Thyroid gland (tissue), 4 donors: ENCODE data around the gene SLC13A3. TPM values are rescaled to one million over a fixed set of nuclear protein-coding genes. Genes with fewer than 3 reads are reported as not detected.

Source experiments
- DNase-seq, 2 donors: peaks; one replicate each; pipeline ENCODE4 v3.0.0-alpha.2; 2019
- H3K27ac ChIP-seq, 3 donors: fragments of 200-600 bp; sonication (generic); 1 replicate in 2 of 3; 2 replicates in 1 of 3; pipeline ENCODE4 v1.5.1; 2016 to 2019; ENCODE audit warnings: mild to moderate bottlenecking in 1 of 3, moderate library complexity in 1 of 3
- H3K27me3 ChIP-seq: fragments of 200-600 bp; sonication (generic); one replicate; pipeline ENCODE4 v1.5.1; 2019
- H3K36me3 ChIP-seq, 2 donors: fragments of 200-600 bp; sonication (generic); one replicate each; pipeline ENCODE4 v1.5.1; 2016 to 2019
- H3K4me1 ChIP-seq, 2 donors: fragments of 200-600 bp; sonication (generic); one replicate each; pipeline ENCODE4 v1.5.1; 2017 to 2019
- H3K4me3 ChIP-seq, 3 donors: fragments of 200-600 bp; sonication (generic); replicated peaks in 1 of 3; 1 replicate in 2 of 3; 2 replicates in 1 of 3; pipeline ENCODE4 v1.5.1; 2016; ENCODE audit warnings: mild to moderate bottlenecking in 1 of 3
- H3K9me3 ChIP-seq: fragments of 200-600 bp; sonication (generic); one replicate; pipeline ENCODE4 v1.5.1; 2017
- POLR2A ChIP-seq, 2 donors: fragments of 450-650 bp; IDR thresholded peaks; one replicate each; pipeline ENCODE4 v1.6.1; 2017; ENCODE audit warnings: antibody characterized with exemption in 2 of 2, mild to moderate bottlenecking in 2 of 2, moderate library complexity in 1 of 2
- WGBS, 2 donors: methylation state at CpG; one replicate each; pipeline ENCODE4 v1.1.5; 2017; 5-methylcytosine and 5-hydroxymethylcytosine counted together
- intact Hi-C: fragments of 100-400 bp; cut with DNase I; formaldehyde crosslinking; loops from one replicate; pipeline ENCODE4 v1.15.1; 2023
- total RNA-seq, 4 donors: library from RNA; depleted of rRNA; stranded (reverse); fragments of >200 nt; gene quantifications; one replicate each; pipeline ENCODE4 v1.2.3, GENCODE V29; 2016
- TF ChIP-seq, protein P1 (sequence below), 6 experiments: fragments of 200-600 bp in 3 of 6; fragments of 450-650 bp in 3 of 6; sonication (generic) in 3 of 6; IDR thresholded peaks; one replicate each; pipeline ENCODE4 v1.5.1; 2016 to 2019; ENCODE audit warnings: antibody characterized with exemption in 6 of 6, mild to moderate bottlenecking in 2 of 6, inconsistent platforms in 1 of 6, moderate library complexity in 1 of 6

The SLC13A3 gene
- total RNA-seq, 4 donors from 2014 or later, result 1.8 to 4.2 (median 2.1) TPM

GRCh38 chr20:46584508-46584907 is 66.8 kb downstream of the SLC13A3 start:
- Histone ChIP-seq H3K9me3 (no peaks in the 10 kb centered on the region), H3K27me3 (no peaks in the 10 kb centered on the region), H3K4me1 (no peaks in the 10 kb centered on the region), H3K4me3 (no peak overlapping the region), H3K36me3 (no peaks in the 10 kb centered on the region), H3K27ac (no peak overlapping the region)
- intact Hi-C loops, result no loop called here
- 62 to 66% methylated on average over 2 of the region's 2 CpGs for WGBS, 2 donors
- no peak for DNase-seq
- TF ChIP-seq, protein P1, sequence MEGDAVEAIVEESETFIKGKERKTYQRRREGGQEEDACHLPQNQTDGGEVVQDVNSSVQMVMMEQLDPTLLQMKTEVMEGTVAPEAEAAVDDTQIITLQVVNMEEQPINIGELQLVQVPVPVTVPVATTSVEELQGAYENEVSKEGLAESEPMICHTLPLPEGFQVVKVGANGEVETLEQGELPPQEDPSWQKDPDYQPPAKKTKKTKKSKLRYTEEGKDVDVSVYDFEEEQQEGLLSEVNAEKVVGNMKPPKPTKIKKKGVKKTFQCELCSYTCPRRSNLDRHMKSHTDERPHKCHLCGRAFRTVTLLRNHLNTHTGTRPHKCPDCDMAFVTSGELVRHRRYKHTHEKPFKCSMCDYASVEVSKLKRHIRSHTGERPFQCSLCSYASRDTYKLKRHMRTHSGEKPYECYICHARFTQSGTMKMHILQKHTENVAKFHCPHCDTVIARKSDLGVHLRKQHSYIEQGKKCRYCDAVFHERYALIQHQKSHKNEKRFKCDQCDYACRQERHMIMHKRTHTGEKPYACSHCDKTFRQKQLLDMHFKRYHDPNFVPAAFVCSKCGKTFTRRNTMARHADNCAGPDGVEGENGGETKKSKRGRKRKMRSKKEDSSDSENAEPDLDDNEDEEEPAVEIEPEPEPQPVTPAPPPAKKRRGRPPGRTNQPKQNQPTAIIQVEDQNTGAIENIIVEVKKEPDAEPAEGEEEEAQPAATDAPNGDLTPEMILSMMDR (IDR thresholded peaks at IDR 0.05), result no peak
- no peak for TF ChIP-seq POLR2A (IDR thresholded peaks at IDR 0.05)

DNA sequence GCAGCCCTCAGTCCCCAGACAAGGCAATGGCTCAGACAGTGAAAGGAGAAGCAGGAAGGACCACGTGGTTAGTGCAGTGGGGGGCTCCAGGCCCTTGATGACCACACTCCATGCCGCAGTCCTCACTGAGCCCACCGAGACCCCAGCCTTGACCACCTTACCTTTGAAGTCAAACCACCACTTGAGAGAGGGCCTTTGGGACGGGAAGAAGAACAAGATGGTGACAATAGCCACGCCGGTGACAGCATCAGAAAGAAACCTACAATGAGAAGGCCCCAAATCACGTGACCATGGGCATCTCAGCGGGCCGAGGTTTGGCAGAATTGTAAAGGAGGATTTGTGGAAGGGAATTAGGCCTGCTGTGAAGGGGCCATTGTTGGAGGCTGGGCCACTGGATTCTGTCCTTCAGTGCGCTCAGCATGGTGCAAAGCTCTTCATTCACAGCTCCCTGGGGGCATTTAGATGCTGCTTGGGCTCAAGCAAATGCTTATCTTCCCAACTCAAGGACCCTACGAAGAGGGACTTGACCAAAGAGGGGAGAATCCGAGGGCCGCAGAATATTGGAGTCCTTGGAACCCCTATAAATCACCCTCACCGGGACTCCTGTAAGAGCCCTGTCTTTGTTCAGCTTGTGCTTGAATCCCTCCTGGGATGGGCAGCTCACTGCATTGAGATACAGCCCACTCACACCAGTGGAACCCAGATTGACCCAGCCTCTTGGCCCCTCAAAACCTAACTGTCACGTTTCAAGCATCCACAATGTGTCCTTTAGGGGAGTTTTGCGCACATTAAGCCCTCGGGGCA is 67.6 kb downstream of the SLC13A3 start:
- Histone ChIP-seq H3K27me3 (no peaks in the 10 kb centered on the region), H3K9me3 (no peaks in the 10 kb centered on the region), H3K4me3 (no peak overlapping the region), H3K27ac (no peak overlapping the region), H3K36me3 (no peaks in the 10 kb centered on the region), H3K4me1 (no peaks in the 10 kb centered on the region)
- no peak for TF ChIP-seq POLR2A (IDR thresholded peaks at IDR 0.05)
- TF ChIP-seq, protein P1 (IDR thresholded peaks at IDR 0.05), result no peak
- whole genome bisulfite sequencing, 2 donors, result 74 to 76% methylated on average over 17 of the region's 17 CpGs
- no peak for DNase-seq
- intact Hi-C loops, result no loop called here

- no peak overlapping the region for H3K4me3 ChIP-seq
- no peak for TF ChIP-seq POLR2A (IDR thresholded peaks at IDR 0.05)
- TF ChIP-seq, protein P1 (IDR thresholded peaks at IDR 0.05), result no peak
These were observed 68.6 kb downstream of the SLC13A3 start for GRCh38 chr20:46582648-46583047.

DNA sequence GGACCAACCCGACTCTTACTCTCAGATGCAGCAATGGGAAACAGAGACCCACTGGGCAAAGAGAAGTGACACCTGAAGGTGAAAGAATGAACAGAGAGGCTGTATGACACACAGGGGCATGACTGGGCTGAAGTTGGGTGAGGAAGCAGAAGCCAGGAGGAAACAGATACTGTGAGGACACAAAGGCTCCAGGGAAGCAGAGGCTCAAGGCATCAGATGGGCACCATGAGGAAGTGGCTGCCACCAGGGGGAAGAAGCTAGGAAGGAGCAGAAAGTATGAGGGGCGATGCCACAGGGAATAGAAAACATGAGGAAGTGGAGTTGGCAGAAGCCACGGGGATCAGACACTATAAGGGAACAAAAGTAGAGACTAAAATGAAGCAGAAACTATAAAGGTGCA is 69.9 kb downstream of the SLC13A3 start:
- 82 to 84% methylated on average over 3 of the region's 3 CpGs for WGBS, 2 donors
- Histone ChIP-seq H3K27ac (no peak overlapping the region), H3K27me3 (no peaks in the 10 kb centered on the region), H3K36me3 (no peaks in the 10 kb centered on the region), H3K4me1 (no peaks in the 10 kb centered on the region), H3K4me3 (no peak overlapping the region), H3K9me3 (no peaks in the 10 kb centered on the region)
- no peak for DNase-seq
- TF ChIP-seq, protein P1 (IDR thresholded peaks at IDR 0.05), result no peak
- TF ChIP-seq POLR2A (IDR thresholded peaks at IDR 0.05), result no peak
- intact Hi-C loops, result no loop called here

More at GRCh38 chr20:46582648-46583047, 68.6 kb downstream of the SLC13A3 start:
- no peak for DNase-seq
- H3K9me3 ChIP-seq, result no peaks in the 10 kb centered on the region
- no peaks in the 10 kb centered on the region for H3K4me1 ChIP-seq
- 87 to 88% methylated on average over 5 of the region's 5 CpGs for WGBS, 2 donors
- H3K27me3 ChIP-seq, result no peaks in the 10 kb centered on the region
- intact Hi-C loops, result no loop called here
- H3K27ac ChIP-seq, result no peak overlapping the region
- H3K36me3 ChIP-seq, result no peaks in the 10 kb centered on the region

GRCh38 chr20:46580613-46581205 is 70.5 kb downstream of the SLC13A3 start:
- intact Hi-C loops, result no loop called here
- no peak overlapping the region for H3K4me3 ChIP-seq
- 97 to 100% methylated on average over 2 of the region's 2 CpGs for WGBS, 2 donors
- H3K36me3 ChIP-seq, result no peaks in the 10 kb centered on the region
- H3K4me1 ChIP-seq, result no peaks in the 10 kb centered on the region
- no peaks in the 10 kb centered on the region for H3K9me3 ChIP-seq
- TF ChIP-seq POLR2A (IDR thresholded peaks at IDR 0.05), result no peak
- TF ChIP-seq, protein P1 (IDR thresholded peaks at IDR 0.05), result no peak
- H3K27me3 ChIP-seq, result no peaks in the 10 kb centered on the region
- no peak for DNase-seq
- H3K27ac ChIP-seq, result no peak overlapping the region
